ENCODE measurements around the gene ZNF891. TPM values are rescaled to one million over a fixed set of nuclear protein-coding genes. Genes with fewer than 3 reads are reported as not detected.

ZNF891 gene
- total RNA-seq, 1 experiment from 2014 or later = 0.55 TPM

DNA sequence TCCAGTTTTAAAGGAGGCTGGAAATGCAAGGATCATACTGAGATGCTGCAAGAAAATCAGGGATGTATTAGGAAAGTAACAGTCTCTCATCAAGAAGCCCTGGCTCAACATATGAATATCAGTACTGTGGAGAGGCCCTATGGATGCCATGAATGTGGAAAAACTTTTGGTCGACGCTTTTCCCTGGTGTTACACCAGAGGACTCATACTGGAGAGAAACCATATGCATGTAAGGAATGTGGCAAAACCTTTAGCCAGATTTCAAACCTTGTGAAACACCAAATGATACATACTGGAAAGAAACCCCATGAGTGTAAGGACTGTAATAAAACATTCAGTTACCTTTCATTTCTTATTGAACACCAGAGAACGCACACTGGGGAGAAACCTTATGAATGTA is 24.5 kb downstream of the ZNF891 start:
- Histone ChIP-seq H3K36me3 (replicated peaks; ENCODE audit: control insufficient read depth, insufficient read depth, low read length) (peaks cover 15% of the 10 kb centered on the region), H3K27me3 (ENCODE audit: control insufficient read depth, insufficient read depth, low read length) (no peaks in the 10 kb centered on the region), H3K4me3 (ENCODE audit: insufficient read depth, low read depth, low read length) (no peak overlapping the region)
- no peak for DNase-seq

DNA sequence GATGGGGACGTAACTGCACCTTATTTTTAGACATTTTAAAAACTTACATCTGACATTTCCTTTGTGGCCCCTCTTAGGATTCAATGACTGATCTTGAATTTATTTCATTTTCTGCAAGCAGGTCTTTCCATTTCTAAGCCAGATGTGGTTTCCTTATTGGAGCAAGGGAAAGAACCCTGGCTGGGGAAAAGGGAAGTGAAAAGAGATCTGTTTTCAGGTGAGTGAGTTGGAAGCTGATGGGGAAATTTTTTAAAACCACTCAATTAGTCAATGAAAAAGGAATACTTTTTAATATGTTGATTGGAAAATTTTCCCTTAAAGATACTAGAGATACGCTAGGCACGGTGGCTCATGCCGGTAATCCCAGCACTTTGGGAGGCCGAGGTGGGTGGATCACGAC is 46.7 kb downstream of the ZNF891 start:
- Histone ChIP-seq H3K4me3 (ENCODE audit: insufficient read depth, low read depth, low read length) (no peak overlapping the region), H3K36me3 (replicated peaks; ENCODE audit: control insufficient read depth, insufficient read depth, low read length) (peaks cover 19% of the 10 kb centered on the region), H3K27me3 (ENCODE audit: control insufficient read depth, insufficient read depth, low read length) (no peaks in the 10 kb centered on the region)
- no peak for DNase-seq

DNA sequence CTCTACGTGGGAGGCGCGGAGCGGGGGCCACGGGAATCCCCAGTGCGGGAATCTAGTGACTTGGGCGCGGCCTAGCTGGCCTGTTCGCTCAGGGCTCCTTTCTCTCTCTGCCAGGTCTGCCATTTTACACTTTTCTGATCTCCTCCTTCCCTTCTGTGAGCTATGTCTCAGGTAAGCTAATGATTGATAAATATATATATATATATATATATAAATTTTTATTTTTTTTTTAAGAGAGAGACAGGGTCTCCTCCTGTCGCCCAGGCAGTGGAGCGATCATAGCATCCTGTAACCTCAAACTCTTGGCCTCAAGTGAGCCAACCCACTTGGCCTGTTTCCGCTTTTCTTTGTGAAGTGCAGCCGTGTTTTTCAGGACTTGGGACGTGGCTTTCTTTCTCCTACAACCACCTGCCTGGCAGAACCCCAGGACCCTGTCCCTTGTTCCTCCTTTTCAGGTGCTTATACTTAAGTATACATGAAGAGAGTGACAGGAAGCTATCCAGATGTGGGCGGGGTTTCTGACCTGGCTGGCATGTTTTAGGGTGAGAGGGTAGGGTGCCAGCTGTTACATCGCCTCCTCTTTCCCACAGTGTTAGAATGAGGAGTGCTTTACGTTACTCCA is 48.8 kb downstream of the ZNF891 start:
- Histone ChIP-seq H3K4me3 (ENCODE audit: insufficient read depth, low read depth, low read length) (peak overlapping the region; percentile 90), H3K36me3 (replicated peaks; ENCODE audit: control insufficient read depth, insufficient read depth, low read length) (peaks cover 17% of the 10 kb centered on the region), H3K27me3 (ENCODE audit: control insufficient read depth, insufficient read depth, low read length) (no peaks in the 10 kb centered on the region)
- DNase-seq = no peak

DNA sequence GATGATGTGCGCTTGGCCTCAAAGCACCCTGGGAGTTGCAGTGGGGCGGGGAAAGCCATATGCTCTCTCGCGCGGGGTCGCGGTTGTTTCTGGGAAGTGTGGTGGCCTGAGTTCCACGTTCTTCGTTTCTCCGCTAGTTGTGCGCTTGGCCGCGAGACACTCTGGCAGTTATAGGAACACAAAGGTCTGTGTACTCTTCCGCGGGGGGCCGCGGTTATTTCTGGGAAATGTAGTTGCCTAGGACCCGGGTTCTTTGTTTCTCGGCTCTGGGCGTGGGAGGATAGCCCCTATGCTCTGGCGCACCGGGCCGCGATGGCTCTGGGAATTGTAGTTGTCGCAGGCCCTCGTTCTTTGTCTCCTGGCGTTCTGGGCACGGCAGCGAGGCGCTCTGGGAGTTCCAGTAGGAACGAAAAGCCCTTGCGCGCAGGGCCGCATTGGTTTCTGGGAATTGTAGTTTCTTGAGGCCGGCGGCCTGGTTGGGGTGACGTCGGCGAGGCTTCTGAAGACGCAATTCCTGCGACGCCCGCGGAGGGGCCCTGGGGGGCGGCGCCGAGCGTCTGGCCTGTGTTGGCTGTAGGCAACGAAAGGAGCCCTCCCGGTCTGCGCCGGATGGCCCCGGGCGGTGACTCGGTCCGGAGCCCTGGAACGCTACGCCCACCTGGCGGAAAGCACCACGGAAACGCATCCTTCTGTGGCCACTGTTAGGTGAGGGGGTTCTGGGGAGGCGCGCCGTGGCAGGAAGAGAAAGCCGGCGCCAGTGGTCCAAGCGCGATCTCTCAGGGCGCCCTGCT is 49.5 kb downstream of the ZNF891 start, which contains the start of gene ZNF140:
TSS of gene ZNF140 (plus strand) at position 556 of the 791 bp plus-strand sequence. CDS start 398 bp downstream, outside the sequence.
- no peaks in the 10 kb centered on the region for H3K27me3 ChIP-seq (ENCODE audit: control insufficient read depth, insufficient read depth, low read length)

DNA sequence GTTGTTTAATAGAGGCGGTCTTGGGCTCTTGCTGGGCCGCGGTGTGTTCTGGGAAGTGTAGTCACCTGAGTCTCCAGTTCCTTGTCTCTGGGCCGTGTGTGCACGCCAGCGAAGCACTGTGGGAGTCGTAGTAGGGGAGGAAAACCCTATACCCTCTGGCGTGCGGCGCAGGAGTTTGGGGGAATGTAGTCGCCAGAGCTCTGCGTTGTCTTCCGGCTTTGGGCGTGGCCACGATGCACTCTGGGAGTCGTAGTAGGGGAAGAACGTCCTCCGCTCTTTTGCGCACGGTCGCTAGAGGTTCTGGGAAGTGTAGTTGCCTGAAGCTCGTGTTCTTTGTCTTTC is 50.1 kb downstream of the ZNF891 start:
- peak overlapping the region; percentile 90 for H3K4me3 ChIP-seq (ENCODE audit: insufficient read depth, low read depth, low read length)
- H3K27me3 ChIP-seq (ENCODE audit: control insufficient read depth, insufficient read depth, low read length) = no peaks in the 10 kb centered on the region
- H3K36me3 ChIP-seq (replicated peaks; ENCODE audit: control insufficient read depth, insufficient read depth, low read length) = peaks cover 9% of the 10 kb centered on the region
- DNase-seq = peak; percentile 82

More for the DNA sequence above, 49.5 kb downstream of the ZNF891 start, which contains the start of gene ZNF140:
- H3K36me3 ChIP-seq (replicated peaks; ENCODE audit: control insufficient read depth, insufficient read depth, low read length) = peaks cover 12% of the 10 kb centered on the region
- H3K4me3 ChIP-seq (ENCODE audit: insufficient read depth, low read depth, low read length) = peak within 1 kb of the TSS; percentile 90
- DNase-seq = peak; percentile 94

DNA sequence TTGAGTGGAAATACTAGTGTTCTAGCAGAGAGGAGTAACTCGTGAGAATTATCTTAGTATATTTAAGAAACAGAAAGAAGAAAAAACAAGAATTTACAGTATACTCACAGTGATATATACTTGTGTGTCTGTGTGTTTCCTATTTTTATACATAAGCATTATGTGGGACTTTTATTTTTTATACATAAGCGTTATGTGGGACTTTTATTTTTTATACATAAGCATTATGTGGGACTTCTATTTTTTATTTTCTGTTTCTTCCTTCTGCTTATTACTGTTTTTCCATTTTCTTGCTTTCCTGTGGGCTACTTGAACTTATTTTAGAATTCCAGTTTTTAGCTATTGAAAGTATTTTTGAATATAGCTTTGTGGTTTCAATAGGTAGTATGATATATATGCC is 56.2 kb downstream of the ZNF891 start:
- DNase-seq = no peak
- H3K4me3 ChIP-seq (ENCODE audit: insufficient read depth, low read depth, low read length) = no peak overlapping the region
- H3K36me3 ChIP-seq (replicated peaks; ENCODE audit: control insufficient read depth, insufficient read depth, low read length) = no peaks in the 10 kb centered on the region
- no peaks in the 10 kb centered on the region for H3K27me3 ChIP-seq (ENCODE audit: control insufficient read depth, insufficient read depth, low read length)

DNA sequence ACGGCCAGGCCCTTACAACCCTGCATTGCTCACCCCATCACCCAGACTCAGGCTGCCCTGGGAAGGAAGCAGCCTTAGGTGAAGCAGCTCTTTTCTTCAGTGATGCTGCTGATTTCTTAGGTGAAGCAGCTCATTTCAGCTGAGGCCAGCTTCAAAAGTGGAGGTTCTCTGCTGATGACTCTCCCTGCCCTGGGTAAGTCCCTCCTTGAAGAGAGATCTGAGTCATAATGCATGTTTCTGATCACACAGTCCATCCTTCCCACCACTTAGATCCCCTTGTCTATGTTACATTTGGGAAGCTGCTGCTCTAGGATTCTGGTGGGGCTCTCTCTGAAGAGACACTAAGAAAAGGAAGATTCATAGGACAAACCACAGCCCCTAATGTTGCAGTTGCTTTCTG is 66.5 kb downstream of the ZNF891 start:
- Histone ChIP-seq H3K36me3 (replicated peaks; ENCODE audit: control insufficient read depth, insufficient read depth, low read length) (no peaks in the 10 kb centered on the region), H3K27me3 (ENCODE audit: control insufficient read depth, insufficient read depth, low read length) (no peaks in the 10 kb centered on the region), H3K4me3 (ENCODE audit: insufficient read depth, low read depth, low read length) (no peak overlapping the region)
- no peak for DNase-seq

DNA sequence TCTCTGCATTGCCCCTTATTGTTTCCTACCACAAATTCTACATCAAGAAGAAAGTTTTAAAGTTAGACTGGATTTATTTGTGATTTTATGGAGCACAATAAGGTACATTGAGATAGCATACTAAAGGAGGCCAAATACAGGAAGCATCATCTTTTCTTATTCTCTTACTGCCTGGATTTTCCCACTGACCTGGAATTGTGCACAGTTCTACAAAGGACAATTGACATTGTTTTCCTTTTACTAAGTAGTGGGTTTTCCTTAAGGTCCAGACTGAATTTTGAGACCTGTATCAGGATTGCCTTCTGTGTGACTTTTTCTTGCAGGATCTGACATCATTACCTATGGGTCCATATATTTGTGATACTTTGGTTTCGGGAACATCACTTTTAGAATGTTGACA is 68.1 kb downstream of the ZNF891 start:
- no peaks in the 10 kb centered on the region for H3K27me3 ChIP-seq (ENCODE audit: control insufficient read depth, insufficient read depth, low read length)
- H3K36me3 ChIP-seq (replicated peaks; ENCODE audit: control insufficient read depth, insufficient read depth, low read length) = peaks cover 9% of the 10 kb centered on the region
- DNase-seq = no peak
- H3K4me3 ChIP-seq (ENCODE audit: insufficient read depth, low read depth, low read length) = no peak overlapping the region

DNA sequence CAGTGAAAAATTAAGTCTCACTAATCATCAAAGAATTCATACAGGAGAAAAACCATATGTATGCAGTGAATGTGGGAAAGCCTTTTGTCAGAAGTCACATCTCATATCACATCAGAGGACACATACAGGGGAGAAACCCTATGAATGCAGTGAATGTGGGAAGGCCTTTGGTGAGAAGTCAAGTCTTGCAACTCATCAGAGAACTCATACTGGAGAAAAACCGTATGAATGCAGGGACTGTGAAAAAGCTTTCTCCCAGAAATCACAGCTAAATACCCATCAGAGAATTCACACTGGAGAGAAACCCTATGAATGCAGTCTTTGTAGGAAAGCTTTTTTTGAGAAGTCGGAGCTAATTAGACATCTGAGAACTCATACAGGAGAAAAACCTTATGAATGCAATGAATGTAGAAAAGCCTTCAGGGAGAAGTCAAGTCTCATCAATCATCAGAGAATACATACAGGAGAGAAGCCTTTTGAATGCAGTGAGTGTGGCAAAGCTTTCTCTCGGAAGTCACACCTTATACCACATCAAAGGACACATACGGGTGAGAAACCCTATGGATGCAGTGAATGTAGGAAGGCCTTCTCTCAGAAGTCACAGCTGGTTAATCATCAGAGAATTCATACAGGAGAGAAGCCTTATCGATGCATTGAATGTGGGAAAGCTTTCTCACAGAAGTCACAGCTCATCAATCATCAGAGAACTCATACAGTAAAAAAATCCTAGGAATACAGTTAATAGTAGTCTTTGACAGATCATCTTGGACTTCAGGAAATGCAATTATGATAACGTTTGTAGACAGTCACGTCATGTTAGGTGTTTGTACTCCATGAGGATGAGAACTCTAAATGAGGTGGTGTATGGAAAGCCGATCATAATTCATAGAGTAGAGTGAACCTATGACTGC is 71.6 kb downstream of the ZNF891 start:
- no peak for DNase-seq
- Histone ChIP-seq H3K4me3 (ENCODE audit: insufficient read depth, low read depth, low read length) (no peak overlapping the region), H3K27me3 (ENCODE audit: control insufficient read depth, insufficient read depth, low read length) (no peaks in the 10 kb centered on the region), H3K36me3 (replicated peaks; ENCODE audit: control insufficient read depth, insufficient read depth, low read length) (peaks cover 22% of the 10 kb centered on the region)

DNA sequence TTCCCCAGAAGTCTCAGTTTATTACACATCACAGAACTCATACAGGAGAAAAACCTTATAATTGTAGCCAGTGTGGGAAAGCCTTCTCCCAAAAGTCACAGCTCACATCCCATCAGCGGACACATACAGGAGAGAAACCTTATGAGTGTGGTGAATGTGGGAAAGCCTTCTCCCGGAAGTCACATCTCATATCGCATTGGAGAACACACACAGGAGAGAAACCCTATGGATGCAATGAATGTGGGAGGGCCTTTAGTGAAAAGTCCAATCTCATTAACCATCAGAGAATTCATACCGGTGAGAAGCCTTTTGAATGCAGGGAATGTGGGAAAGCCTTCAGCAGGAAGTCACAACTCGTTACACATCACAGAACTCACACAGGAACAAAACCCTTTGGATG is 72.6 kb downstream of the ZNF891 start:
- Histone ChIP-seq H3K4me3 (ENCODE audit: insufficient read depth, low read depth, low read length) (no peak overlapping the region), H3K36me3 (replicated peaks; ENCODE audit: control insufficient read depth, insufficient read depth, low read length) (peaks cover 30% of the 10 kb centered on the region), H3K27me3 (ENCODE audit: control insufficient read depth, insufficient read depth, low read length) (no peaks in the 10 kb centered on the region)
- no peak for DNase-seq

Other genes starting within 250 kb of the ZNF891 start
- gene CHFR, start 242.7 kb downstream of the ZNF891 start, total RNA-seq (2014; rRNA removed; shearing (Covaris generic)) = 63.4 and 68.6 TPM in 2 replicates
- gene ZNF605, start 174.0 kb downstream of the ZNF891 start, total RNA-seq (2014; rRNA removed; shearing (Covaris generic)) = 5.5 and 11.0 TPM in 2 replicates
- gene ZNF26, start 143.9 kb downstream of the ZNF891 start, total RNA-seq (2014; rRNA removed; shearing (Covaris generic)) = 6.3 and 10.1 TPM in 2 replicates
- 12.1 and 14.6 TPM in 2 replicates for gene ZNF84, start 92.8 kb downstream of the ZNF891 start, total RNA-seq (2014; rRNA removed; shearing (Covaris generic))
- gene ZNF140, start 49.4 kb downstream of the ZNF891 start, total RNA-seq (2014; rRNA removed; shearing (Covaris generic)) = 13.4 and 15.1 TPM in 2 replicates
- gene ZNF10, start 353 bp upstream of the ZNF891 start, total RNA-seq (2014; rRNA removed; shearing (Covaris generic)) = 2.2 and 5.6 TPM in 2 replicates
- 16.4 and 21.7 TPM in 2 replicates for gene ZNF268, start 51.2 kb upstream of the ZNF891 start, total RNA-seq (2014; rRNA removed; shearing (Covaris generic))
- not detected in 2 replicates for gene ANHX, start 105.6 kb upstream of the ZNF891 start, total RNA-seq (2014; rRNA removed; shearing (Covaris generic))